Activated CD8-positive, alpha-beta T cell treated with anti-CD3 and anti-CD28 coated beads for 36 hours (primary cell): ENCODE results near the gene KIF21A. TPM values are rescaled to one million over a fixed set of nuclear protein-coding genes. Genes with fewer than 3 reads are reported as not detected.

Experiments
- ATAC-seq: fragments of 200-7000 bp; cut with Tn5 transposase; one replicate; pipeline ENCODE4 v1.10.0; 2021; ENCODE audit warnings: mild to moderate bottlenecking, moderate library complexity
- CTCF ChIA-PET: fragments of 350-600 bp; sonication (Branson Sonifier 250); formaldehyde crosslinking; loops from one replicate; lab custom pipeline; 2021; ENCODE audit warnings: antibody characterized with exemption; lab: Charles Lee
- POLR2A ChIA-PET: fragments of 350-600 bp; sonication (Branson Sonifier 250); formaldehyde crosslinking; loops from one replicate; lab custom pipeline; 2021; ENCODE audit warnings: antibody characterized with exemption; lab: Charles Lee
- DNase-seq: peaks from one replicate; pipeline ENCODE4 v3.0.0-alpha.2; 2020
- H3K27ac Mint-ChIP-seq: one replicate; pipeline ENCODE4 v1.8.0; 2021; ENCODE audit warnings: mild to moderate bottlenecking, mixed read lengths
- H3K27me3 Mint-ChIP-seq: one replicate; pipeline ENCODE4 v1.8.0; 2021; ENCODE audit warnings: mixed read lengths
- H3K36me3 Mint-ChIP-seq: one replicate; pipeline ENCODE4 v1.8.0; 2021; ENCODE audit warnings: low read depth, mixed read lengths
- H3K4me1 Mint-ChIP-seq: one replicate; pipeline ENCODE4 v1.8.0; 2021; ENCODE audit warnings: low read depth, mixed read lengths
- H3K4me3 Mint-ChIP-seq: one replicate; pipeline ENCODE4 v1.8.0; 2021; ENCODE audit warnings: mild to moderate bottlenecking, moderate library complexity, mixed read lengths
- H3K9me3 Mint-ChIP-seq: one replicate; pipeline ENCODE4 v1.8.0; 2021; ENCODE audit warnings: mixed read lengths
- CTCF ChIP-seq: fragments of 200-600 bp; IDR thresholded peaks from one replicate; pipeline ENCODE4 v1.8.0; 2022; ENCODE audit warnings: antibody characterized with exemption, mild to moderate bottlenecking
- intact Hi-C: fragments of 100-400 bp; cut with micrococcal nuclease; formaldehyde crosslinking; loops from one replicate; pipeline ENCODE4 v1.10.0; 2022
- total RNA-seq, 2 experiments: library from RNA; stranded (reverse); gene quantifications; one replicate each; pipeline ENCODE4 v1.2.3, GENCODE V29; 2021

The KIF21A gene
- total RNA-seq, 2 experiments from 2014 or later: 18.0 to 20.0 TPM

GRCh38 chr12:39319180-39319579 is 123.7 kb downstream of the KIF21A start:
- no peaks in the 10 kb centered on the region for H3K4me1 Mint-ChIP-seq
- no peak overlapping the region for H3K27ac Mint-ChIP-seq
- intact Hi-C loops: loop anchor here (5.0 to 10.0 kb wide), 2 partner anchors 126 to 373 kb away; partner anchors contain the start of gene KIF21A
- no peak for DNase-seq
- no peak overlapping the region for H3K4me3 Mint-ChIP-seq
- CTCF ChIA-PET: interaction anchor here (0.7 to 2.8 kb wide), 2 partner anchors 25 to 373 kb away, joined by 3 to 5 read pairs; no protein-coding TSS in a partner anchor
- no peak for ATAC-seq
- H3K27me3 Mint-ChIP-seq: no peaks in the 10 kb centered on the region
- peaks cover 2% of the 10 kb centered on the region for H3K36me3 Mint-ChIP-seq
- no peak for TF ChIP-seq CTCF
- POLR2A ChIA-PET: interaction anchor here (1.5 kb wide), 1 partner anchor 124 kb away, joined by 3 read pairs; the partner anchor contains the start of gene KIF21A
- no peaks in the 10 kb centered on the region for H3K9me3 Mint-ChIP-seq

GRCh38 chr12:39314547-39314946 is 128.4 kb downstream of the KIF21A start:
- Mint-ChIP-seq H3K36me3 (peaks cover 6% of the 10 kb centered on the region), H3K27me3 (no peaks in the 10 kb centered on the region), H3K27ac (no peak overlapping the region), H3K4me1 (no peaks in the 10 kb centered on the region), H3K4me3 (no peak overlapping the region), H3K9me3 (no peaks in the 10 kb centered on the region)
- ATAC-seq (no peak), DNase-seq (no peak)
- ChIA-PET CTCF (no interaction called here), POLR2A (no interaction called here)
- intact Hi-C loops: loop anchor here (10.0 kb wide), 1 partner anchor 130 kb away; the partner anchor contains the start of gene KIF21A
- no peak for TF ChIP-seq CTCF

GRCh38 chr12:39309516-39309915 is 133.4 kb downstream of the KIF21A start:
- DNase-seq (no peak), ATAC-seq (no peak)
- no peak overlapping the region for H3K27ac Mint-ChIP-seq
- no peaks in the 10 kb centered on the region for H3K4me1 Mint-ChIP-seq
- CTCF ChIA-PET: no interaction called here
- no peaks in the 10 kb centered on the region for H3K27me3 Mint-ChIP-seq
- POLR2A ChIA-PET: no interaction called here
- intact Hi-C loops: no loop called here
- no peak overlapping the region for H3K4me3 Mint-ChIP-seq
- peaks cover 11% of the 10 kb centered on the region for H3K36me3 Mint-ChIP-seq
- H3K9me3 Mint-ChIP-seq: no peaks in the 10 kb centered on the region
- TF ChIP-seq CTCF: no peak

DNA sequence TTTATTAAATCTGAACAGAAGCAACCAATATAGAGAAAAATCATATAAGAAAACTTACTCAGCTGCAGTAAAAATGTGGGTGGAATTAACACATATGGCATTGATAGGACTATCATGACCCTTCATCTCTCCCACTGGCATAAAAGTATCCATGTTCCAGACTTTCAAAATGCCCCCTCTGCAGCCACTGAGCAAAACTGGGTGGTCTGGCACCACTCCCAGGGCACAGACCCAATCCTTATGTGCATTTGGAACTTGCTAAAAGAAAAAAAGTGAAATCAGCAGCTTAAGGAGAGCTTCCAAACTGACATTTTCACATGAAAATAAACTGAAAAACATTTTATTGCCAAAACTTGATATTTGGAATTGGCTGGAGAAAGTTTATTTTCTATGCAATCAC is 141.5 kb downstream of the KIF21A start:
- peaks cover 2% of the 10 kb centered on the region for H3K9me3 Mint-ChIP-seq
- intact Hi-C loops: no loop called here
- DNase-seq (no peak), ATAC-seq (no peak)
- ChIA-PET POLR2A (no interaction called here), CTCF (no interaction called here)
- H3K27ac Mint-ChIP-seq: no peak overlapping the region
- H3K36me3 Mint-ChIP-seq: peaks cover 29% of the 10 kb centered on the region
- H3K27me3 Mint-ChIP-seq: no peaks in the 10 kb centered on the region
- no peaks in the 10 kb centered on the region for H3K4me1 Mint-ChIP-seq
- no peak overlapping the region for H3K4me3 Mint-ChIP-seq
- TF ChIP-seq CTCF: no peak

DNA sequence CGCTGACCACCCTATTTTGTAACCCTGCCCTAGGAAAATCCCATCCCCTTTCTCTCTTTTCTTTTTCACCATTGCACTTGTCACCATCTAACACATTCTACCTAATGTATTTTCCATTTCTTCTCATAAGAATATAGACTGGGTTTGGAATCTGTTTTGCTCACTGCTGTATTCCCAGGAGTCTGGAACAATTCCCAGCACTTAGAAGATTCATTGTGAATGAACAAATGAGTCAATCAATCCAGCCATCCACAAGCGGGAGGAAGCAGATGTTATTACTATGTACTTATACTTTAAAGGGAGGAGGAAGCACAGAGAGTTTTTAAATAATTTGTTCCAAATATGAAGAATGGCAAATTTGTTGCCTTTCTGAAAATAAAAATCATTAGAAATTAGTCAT is 142.1 kb downstream of the KIF21A start:
- intact Hi-C loops: no loop called here
- ChIA-PET CTCF (no interaction called here), POLR2A (no interaction called here)
- no peaks in the 10 kb centered on the region for H3K4me1 Mint-ChIP-seq
- peaks cover 2% of the 10 kb centered on the region for H3K9me3 Mint-ChIP-seq
- no peak for TF ChIP-seq CTCF
- H3K27ac Mint-ChIP-seq: no peak overlapping the region
- H3K27me3 Mint-ChIP-seq: no peaks in the 10 kb centered on the region
- no peak for ATAC-seq
- H3K4me3 Mint-ChIP-seq: no peak overlapping the region
- DNase-seq: no peak
- peaks cover 30% of the 10 kb centered on the region for H3K36me3 Mint-ChIP-seq
